Neural progenitor cell (in vitro differentiated cells): ENCODE results near the gene CD63. TPM values are rescaled to one million over a fixed set of nuclear protein-coding genes. Genes with fewer than 3 reads are reported as not detected.

Experiments used
- DNase-seq: peaks from one replicate; pipeline ENCODE4 v3.0.0-alpha.2; 2016; ENCODE audit warnings: low spot score
- H2AFZ ChIP-seq: fragments of 200-600 bp; sonication (generic); replicated peaks from 2 replicates; pipeline ENCODE4 v1.6.1; 2016; ENCODE audit warnings: antibody characterized with exemption
- H3F3A ChIP-seq: fragments of 200-600 bp; sonication (generic); 2 replicates; pipeline ENCODE4 v1.6.1; 2016; ENCODE audit warnings: antibody characterized with exemption, low read depth
- H3K27ac ChIP-seq: fragments of 200-600 bp; sonication (generic); 2 replicates; pipeline ENCODE4 v1.5.1; 2016; ENCODE audit warnings: mild to moderate bottlenecking
- H3K27me3 ChIP-seq: fragments of 200-600 bp; sonication (generic); 2 replicates; pipeline ENCODE4 v1.6.1; 2016; ENCODE audit warnings: mild to moderate bottlenecking, moderate library complexity
- H3K36me3 ChIP-seq: fragments of 200-600 bp; sonication (generic); 2 replicates; pipeline ENCODE4 v1.5.1; 2016
- H3K4me1 ChIP-seq: fragments of 200-600 bp; sonication (generic); 2 replicates; pipeline ENCODE4 v1.6.1; 2016; ENCODE audit warnings: mixed run types
- H3K4me2 ChIP-seq: fragments of 200-600 bp; sonication (generic); 2 replicates; pipeline ENCODE4 v1.6.1; 2016
- H3K4me3 ChIP-seq: fragments of 200-600 bp; sonication (generic); 2 replicates; pipeline ENCODE4 v1.5.1; 2016
- H3K79me2 ChIP-seq: fragments of 200-600 bp; sonication (generic); 2 replicates; pipeline ENCODE4 v1.6.1; 2016; ENCODE audit warnings: low read depth
- H3K9ac ChIP-seq: fragments of 200-600 bp; sonication (generic); 2 replicates; pipeline ENCODE4 v1.6.1; 2016
- H3K9me3 ChIP-seq: fragments of 200-600 bp; sonication (generic); 2 replicates; pipeline ENCODE4 v1.5.1; 2016; ENCODE audit warnings: low read depth
- H4K20me1 ChIP-seq: fragments of 200-600 bp; sonication (generic); 2 replicates; pipeline ENCODE4 v1.6.1; 2016; ENCODE audit warnings: low read depth
- H3K27ac Mint-ChIP-seq: 3 replicates; pipeline ENCODE4 v1.8.0; 2021; ENCODE audit warnings: mixed read lengths
- H3K27me3 Mint-ChIP-seq: 2 replicates; pipeline ENCODE4 v1.8.0; 2022; ENCODE audit warnings: low read depth, mild to moderate bottlenecking, inconsistent platforms, moderate library complexity, mixed read lengths; ENCODE audit not compliant: insufficient read depth
- H3K36me3 Mint-ChIP-seq: 3 replicates; pipeline ENCODE4 v1.8.0; 2021; ENCODE audit warnings: mixed read lengths
- H3K4me1 Mint-ChIP-seq: 3 replicates; pipeline ENCODE4 v1.8.0; 2021; ENCODE audit warnings: mixed read lengths
- H3K4me3 Mint-ChIP-seq: 3 replicates; pipeline ENCODE4 v1.8.0; 2021; ENCODE audit warnings: mild to moderate bottlenecking, moderate library complexity, mixed read lengths
- H3K9me3 Mint-ChIP-seq: 3 replicates; pipeline ENCODE4 v1.8.0; 2020; ENCODE audit warnings: mixed read lengths
- EZH2 ChIP-seq: fragments of 200-600 bp; sonication (generic); IDR thresholded peaks from 2 replicates; pipeline ENCODE4 v1.6.1; 2017; ENCODE audit warnings: antibody characterized with exemption, mild to moderate bottlenecking, moderate library complexity
- EZH2phosphoT487 ChIP-seq: fragments of 200-600 bp; sonication (generic); IDR thresholded peaks from 2 replicates; pipeline ENCODE4 v1.6.1; 2017; ENCODE audit warnings: antibody characterized with exemption
- total RNA-seq: library from RNA; depleted of rRNA; stranded (reverse); fragments of >200 nt; gene quantifications from 2 replicates; pipeline ENCODE4 v1.2.3, GENCODE V29; 2015; ENCODE audit warnings: low replicate concordance
- TF ChIP-seq, protein P1 (sequence below): fragments of 200-600 bp; sonication (generic); IDR thresholded peaks from 2 replicates; pipeline ENCODE4 v1.5.1; 2017; ENCODE audit warnings: antibody characterized with exemption, mild to moderate bottlenecking

The CD63 gene
- total RNA-seq, 1 donor from 2014 or later = 305 TPM

DNA sequence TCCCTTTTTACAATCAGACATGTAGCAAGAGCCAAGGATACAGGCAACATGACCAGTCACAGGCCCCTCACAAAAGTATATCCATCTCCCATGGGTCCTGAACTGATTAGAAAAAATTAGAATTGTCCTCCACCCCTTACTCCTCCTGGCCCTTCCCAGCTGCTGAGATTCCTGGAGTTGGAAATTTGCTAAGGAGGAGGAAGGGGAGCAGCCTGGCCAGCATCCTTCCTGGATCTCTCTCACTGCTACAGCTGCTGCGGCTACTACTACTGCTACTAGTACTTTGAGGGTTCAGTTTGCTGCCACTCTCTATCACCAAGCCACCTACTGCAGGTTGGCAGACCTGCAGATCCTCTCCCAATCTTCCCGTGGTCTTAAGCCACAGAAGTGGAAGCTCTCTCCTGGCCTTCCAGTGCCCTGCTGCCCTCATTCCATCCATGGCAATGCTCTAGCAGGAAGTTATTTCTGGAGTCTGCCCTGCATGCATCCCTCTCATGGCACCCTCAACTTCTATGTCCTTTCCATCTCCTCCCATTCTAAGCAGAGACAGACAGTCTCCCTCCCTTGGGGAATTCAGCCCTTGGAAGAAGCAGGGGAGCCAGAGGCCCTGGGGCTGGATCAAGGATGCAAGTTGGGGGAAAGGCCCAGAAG lies 22.1 kb downstream of the CD63 start:
- Mint-ChIP-seq H3K27me3 (peaks cover 12% of the 10 kb centered on the region), H3K4me1 (peaks cover 52% of the 10 kb centered on the region), H3K27ac (no peak overlapping the region), H3K9me3 (no peaks in the 10 kb centered on the region), H3K4me3 (peak overlapping the region; percentile 98), H3K36me3 (peaks cover 10% of the 10 kb centered on the region)
- Histone ChIP-seq H2AFZ (peak overlapping the region; percentile 82), H3K27ac (no peak overlapping the region), H3F3A (peaks cover 14% of the 10 kb centered on the region), H3K9ac (peak overlapping the region; percentile 48), H3K4me2 (peak overlapping the region; percentile 97), H3K4me1 (peaks cover 29% of the 10 kb centered on the region), H3K4me3 (peak overlapping the region; percentile 90), H3K9me3 (no peaks in the 10 kb centered on the region), H3K79me2 (peaks cover 38% of the 10 kb centered on the region), H3K27me3 (peaks cover 20% of the 10 kb centered on the region), H4K20me1 (peaks cover 18% of the 10 kb centered on the region), H3K36me3 (no peaks in the 10 kb centered on the region)
- TF ChIP-seq EZH2 (no peak), EZH2phosphoT487 (no peak)
- TF ChIP-seq, protein P1, sequence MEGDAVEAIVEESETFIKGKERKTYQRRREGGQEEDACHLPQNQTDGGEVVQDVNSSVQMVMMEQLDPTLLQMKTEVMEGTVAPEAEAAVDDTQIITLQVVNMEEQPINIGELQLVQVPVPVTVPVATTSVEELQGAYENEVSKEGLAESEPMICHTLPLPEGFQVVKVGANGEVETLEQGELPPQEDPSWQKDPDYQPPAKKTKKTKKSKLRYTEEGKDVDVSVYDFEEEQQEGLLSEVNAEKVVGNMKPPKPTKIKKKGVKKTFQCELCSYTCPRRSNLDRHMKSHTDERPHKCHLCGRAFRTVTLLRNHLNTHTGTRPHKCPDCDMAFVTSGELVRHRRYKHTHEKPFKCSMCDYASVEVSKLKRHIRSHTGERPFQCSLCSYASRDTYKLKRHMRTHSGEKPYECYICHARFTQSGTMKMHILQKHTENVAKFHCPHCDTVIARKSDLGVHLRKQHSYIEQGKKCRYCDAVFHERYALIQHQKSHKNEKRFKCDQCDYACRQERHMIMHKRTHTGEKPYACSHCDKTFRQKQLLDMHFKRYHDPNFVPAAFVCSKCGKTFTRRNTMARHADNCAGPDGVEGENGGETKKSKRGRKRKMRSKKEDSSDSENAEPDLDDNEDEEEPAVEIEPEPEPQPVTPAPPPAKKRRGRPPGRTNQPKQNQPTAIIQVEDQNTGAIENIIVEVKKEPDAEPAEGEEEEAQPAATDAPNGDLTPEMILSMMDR = no peak
- DNase-seq = peak; percentile 21

DNA sequence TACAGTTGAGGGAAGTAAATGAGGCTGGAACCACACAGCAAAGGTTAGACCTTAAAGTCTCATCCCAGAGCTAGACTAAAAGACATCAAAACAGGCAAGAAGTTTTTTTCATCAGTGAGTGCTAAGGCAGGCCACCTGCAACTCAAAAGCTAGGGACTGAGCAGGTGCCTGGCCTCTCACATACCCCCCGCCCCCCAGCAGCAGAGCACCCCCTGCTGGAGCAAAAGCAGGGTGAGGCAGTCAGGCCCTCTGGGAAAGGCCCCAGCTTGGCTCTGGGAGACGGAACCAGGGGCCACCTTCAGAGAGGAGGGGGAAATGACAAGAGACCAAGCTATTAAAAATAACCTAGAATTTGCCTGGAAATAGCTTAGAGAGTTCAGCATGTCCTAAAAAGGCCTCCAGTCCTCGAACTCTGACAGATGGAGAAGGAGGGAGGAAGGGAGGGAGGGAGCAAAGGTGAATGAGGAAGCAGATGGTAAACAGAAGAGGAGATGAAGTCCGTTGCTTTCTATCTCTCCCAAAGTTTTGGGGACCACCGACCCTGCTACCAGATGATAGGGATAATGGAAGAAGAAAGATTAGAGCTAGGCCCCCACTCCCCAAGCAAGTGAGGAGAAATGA lies 22.9 kb downstream of the CD63 start:
- H4K20me1 ChIP-seq = peaks cover 18% of the 10 kb centered on the region
- H3K27ac ChIP-seq = no peak overlapping the region
- Mint-ChIP-seq H3K27ac (no peak overlapping the region), H3K27me3 (peaks cover 12% of the 10 kb centered on the region), H3K4me1 (peaks cover 52% of the 10 kb centered on the region), H3K9me3 (no peaks in the 10 kb centered on the region), H3K36me3 (peaks cover 11% of the 10 kb centered on the region), H3K4me3 (peak overlapping the region; percentile 98)
- H3K79me2 ChIP-seq = peaks cover 38% of the 10 kb centered on the region
- no peaks in the 10 kb centered on the region for H3K36me3 ChIP-seq
- H3K4me2 ChIP-seq = peak overlapping the region; percentile 97
- no peak overlapping the region for H3K9ac ChIP-seq
- TF ChIP-seq EZH2phosphoT487 (no peak), EZH2 (no peak)
- TF ChIP-seq, protein P1 = peak; percentile 58
- DNase-seq = peak; percentile 54
- no peaks in the 10 kb centered on the region for H3K9me3 ChIP-seq
- peaks cover 16% of the 10 kb centered on the region for H3K27me3 ChIP-seq
- peak overlapping the region; percentile 90 for H3K4me3 ChIP-seq
- peaks cover 29% of the 10 kb centered on the region for H3K4me1 ChIP-seq
- H2AFZ ChIP-seq = no peak overlapping the region
- H3F3A ChIP-seq = peaks cover 14% of the 10 kb centered on the region

DNA sequence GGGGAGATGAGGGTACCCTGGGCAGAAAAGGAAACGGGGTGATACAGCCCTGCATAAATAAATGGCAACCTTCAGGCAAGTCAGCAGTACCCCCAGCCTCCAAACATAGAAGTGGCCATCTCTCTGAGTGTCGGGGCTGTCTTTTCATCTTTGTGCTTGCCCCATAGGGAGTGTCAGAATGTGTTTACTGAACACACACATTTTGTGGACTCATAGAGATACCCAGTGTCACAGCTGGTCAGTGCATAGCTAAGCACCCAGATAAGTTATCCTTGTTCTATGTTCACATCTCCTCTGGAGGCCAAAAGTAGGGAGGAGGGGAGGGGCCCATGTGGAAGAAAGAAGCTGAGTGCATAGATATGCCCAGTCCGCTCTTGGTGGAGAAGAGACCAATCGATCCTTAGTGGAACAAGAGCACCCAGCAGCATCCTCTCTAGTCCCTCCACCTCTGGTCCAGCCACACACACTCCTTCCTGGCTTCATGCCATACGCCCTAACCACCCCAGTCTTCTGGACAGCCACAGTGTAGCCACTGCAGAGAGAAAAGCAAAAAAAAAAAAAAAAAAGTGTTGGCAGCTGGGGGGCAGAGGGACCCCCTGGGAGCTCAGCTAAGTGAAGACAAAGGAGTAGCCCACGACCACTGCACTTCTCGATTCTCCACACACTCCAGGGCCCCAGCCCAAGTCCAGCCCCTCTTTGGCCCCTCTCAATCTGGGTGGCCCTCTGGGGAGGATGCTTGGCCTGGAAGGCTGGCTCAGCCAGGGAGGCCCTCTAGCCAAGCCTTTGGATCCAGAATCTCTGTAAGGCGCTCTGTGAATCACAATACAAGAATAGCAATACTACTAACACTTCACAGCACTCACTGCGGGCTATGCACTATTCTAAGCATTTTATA lies 23.7 kb downstream of the CD63 start:
- no peak overlapping the region for H2AFZ ChIP-seq
- H3K4me2 ChIP-seq = peak overlapping the region; percentile 97
- peaks cover 18% of the 10 kb centered on the region for H4K20me1 ChIP-seq
- no peak for TF ChIP-seq EZH2phosphoT487
- TF ChIP-seq, protein P1 = no peak
- TF ChIP-seq EZH2 = no peak
- Mint-ChIP-seq H3K27ac (peak overlapping the region; percentile 11), H3K36me3 (peaks cover 11% of the 10 kb centered on the region), H3K4me1 (peaks cover 52% of the 10 kb centered on the region), H3K9me3 (no peaks in the 10 kb centered on the region), H3K4me3 (peak overlapping the region; percentile 98), H3K27me3 (peaks cover 9% of the 10 kb centered on the region)
- no peaks in the 10 kb centered on the region for H3K36me3 ChIP-seq
- H3K4me3 ChIP-seq = peak overlapping the region; percentile 90
- peaks cover 29% of the 10 kb centered on the region for H3K4me1 ChIP-seq
- no peak for DNase-seq
- H3K27ac ChIP-seq = no peak overlapping the region
- peaks cover 16% of the 10 kb centered on the region for H3K27me3 ChIP-seq
- peaks cover 38% of the 10 kb centered on the region for H3K79me2 ChIP-seq
- H3K9me3 ChIP-seq = no peaks in the 10 kb centered on the region
- H3F3A ChIP-seq = peaks cover 14% of the 10 kb centered on the region
- no peak overlapping the region for H3K9ac ChIP-seq
